NCI-H1092 (cell line): ENCODE measurements around the gene GIPC1.
A peak's percentile ranks its signal among the peaks of the same experiment; 100 is the strongest.
"Not testable (repeated sequence)": the region's sequence is repeated elsewhere in the genome, so short reads cannot be mapped to it uniquely, and the experiment has no call there.

Experiments
- DNase-seq: peaks from one replicate; lab custom pipeline; 2025; lab: John Stamatoyannopoulos, UW

The GIPC1 gene, protein sequence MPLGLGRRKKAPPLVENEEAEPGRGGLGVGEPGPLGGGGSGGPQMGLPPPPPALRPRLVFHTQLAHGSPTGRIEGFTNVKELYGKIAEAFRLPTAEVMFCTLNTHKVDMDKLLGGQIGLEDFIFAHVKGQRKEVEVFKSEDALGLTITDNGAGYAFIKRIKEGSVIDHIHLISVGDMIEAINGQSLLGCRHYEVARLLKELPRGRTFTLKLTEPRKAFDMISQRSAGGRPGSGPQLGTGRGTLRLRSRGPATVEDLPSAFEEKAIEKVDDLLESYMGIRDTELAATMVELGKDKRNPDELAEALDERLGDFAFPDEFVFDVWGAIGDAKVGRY

DNA sequence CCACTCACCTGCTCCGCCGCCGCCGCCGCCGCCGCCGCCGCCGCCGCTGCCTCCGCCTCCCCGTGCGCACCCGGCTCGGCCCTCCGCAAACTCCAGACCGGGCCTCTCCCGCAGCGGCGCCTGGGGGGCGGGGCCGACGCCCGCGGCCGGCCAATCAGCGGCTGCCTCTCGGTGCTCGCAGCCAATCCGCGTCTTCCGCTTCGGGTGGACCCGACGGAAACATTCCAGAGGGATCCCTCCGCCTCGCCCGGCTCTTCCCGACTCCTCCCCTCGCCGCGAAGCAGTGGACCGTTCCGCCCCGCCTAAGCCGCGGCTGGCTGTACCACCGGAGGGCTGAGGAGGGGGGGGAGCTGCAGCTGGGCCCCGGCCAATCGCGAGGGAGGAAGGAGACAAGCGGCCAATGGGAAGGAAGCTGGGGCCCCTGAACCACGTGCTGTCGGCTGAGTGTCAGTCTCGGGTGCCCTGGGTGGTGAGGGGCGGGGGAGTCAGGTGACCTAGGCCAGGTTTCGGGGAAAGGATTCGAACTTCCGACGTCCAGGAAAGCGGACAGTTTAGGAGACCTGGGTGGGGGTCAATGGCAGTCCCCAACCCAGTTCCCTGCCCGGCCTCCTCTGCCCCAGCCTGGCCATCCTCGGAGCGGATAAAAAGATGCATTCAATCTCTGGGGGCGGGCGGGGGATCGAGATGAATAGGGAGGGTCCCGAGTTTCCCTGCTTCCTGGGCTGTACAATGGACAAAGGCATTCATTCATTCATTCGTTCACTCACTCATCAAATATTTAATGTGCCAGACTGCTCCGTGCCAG lies at the start of gene GIPC1:
GIPC1 (minus strand) TSS at position 99 of the 805 bp plus-strand sequence. CDS start 13,151 bp downstream, outside the sequence.
- peak; percentile 97 for DNase-seq

DNA sequence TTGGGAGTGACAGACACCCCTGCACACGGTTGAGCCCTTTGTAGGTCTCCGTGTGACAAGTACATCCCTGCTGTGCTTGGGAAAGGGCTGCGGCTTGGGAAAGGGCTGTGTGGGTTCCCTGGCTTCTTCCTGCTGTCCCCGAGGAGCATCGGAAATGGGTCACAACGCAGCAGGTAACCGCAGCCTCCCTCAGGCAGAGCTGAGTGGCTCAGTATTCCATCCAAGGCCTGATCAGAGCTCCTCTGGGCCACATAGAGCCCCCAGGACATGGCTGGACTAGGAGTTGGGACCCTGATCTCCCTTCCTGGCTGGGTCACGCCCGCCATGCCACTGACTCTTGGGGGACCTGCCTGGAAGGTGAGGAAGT lies 49.8 kb upstream of the GIPC1 start:
- no peak for DNase-seq

DNA sequence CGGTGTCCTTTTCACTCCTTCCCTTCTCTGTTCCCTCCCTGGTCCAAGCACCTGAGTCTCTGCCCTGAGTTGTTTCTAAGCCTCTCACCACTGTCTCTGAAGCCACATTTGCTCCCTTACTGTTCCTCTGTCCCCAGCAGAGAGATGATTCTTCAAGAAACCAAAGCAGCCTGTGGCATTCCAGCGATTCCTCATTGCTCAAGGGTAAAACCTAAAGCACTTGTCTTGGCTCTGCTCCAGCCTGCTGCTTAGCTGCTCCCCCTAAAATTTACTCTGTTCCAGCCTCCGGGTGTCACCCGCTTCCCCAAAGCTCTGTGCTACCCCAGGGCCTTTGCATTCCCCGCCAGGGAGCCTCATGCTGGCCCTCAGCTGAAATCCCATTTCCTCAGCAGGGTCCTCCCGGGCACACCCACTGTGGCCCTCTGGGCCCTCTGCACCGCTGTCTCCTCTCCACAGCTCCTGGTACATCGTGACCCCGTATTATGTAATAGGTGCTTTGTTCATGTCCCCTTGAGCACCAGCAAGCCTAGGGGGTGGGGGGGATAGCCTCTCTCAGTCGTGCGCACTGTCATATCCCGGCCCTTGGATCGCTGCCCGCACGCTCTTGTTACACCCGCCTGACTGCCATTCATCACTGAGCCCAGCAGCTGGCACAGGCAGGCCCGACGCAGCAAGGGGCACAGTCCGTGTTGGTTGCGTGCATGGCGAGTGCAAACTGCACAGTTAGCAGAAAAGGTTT lies 49.2 kb upstream of the GIPC1 start:
- DNase-seq = peak; percentile 94

DNA sequence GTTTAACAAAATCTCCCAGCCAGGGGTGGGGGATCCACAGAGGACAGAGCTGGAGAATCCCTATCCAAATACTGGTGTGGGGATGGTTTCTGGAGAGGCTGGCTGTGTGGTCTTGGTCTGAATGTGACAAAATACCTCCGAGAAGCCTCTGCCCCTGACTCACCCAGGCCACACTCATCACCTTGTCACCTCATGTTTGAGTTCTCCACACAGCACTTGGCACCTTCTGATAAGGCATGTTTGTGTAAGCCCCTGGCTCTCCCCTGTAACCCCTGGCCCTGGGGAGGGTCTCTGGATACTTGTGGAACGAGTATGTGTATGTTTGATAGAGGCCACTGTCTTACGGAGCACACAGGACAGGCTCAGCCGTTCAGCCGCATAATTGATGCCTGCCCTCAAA lies 48.1 kb upstream of the GIPC1 start:
- no peak for DNase-seq

DNA sequence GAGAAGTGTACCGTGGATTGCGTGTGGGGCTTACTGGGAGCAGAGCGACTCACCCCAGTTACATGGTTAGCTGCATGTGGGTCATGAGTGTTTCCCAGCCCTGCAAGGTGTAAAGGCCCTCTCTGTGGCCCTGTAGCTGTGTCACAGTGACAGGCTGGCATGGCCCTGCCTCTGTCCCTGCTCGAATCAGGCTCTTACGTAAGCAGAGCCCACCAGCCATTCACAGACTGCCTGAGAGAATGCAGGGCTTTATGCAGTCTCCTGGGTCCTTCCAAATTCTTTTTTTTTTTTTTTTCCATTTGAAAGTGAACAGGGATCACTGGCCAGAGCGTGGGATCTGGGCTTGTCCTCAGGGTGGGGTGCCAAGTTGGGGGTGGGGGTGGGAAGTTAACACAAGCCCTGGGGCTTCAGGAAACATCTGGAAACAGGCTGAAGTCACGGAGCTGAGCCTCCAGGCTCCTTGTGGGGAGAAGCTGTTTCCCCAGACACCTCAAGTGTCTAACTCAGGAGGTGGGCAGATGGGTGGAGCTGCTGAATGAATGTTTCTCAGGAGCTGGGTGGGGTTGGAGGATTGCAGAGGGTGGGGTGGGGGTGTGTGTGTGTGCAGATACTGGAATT lies 46.9 kb upstream of the GIPC1 start:
- DNase-seq = no peak

DNA sequence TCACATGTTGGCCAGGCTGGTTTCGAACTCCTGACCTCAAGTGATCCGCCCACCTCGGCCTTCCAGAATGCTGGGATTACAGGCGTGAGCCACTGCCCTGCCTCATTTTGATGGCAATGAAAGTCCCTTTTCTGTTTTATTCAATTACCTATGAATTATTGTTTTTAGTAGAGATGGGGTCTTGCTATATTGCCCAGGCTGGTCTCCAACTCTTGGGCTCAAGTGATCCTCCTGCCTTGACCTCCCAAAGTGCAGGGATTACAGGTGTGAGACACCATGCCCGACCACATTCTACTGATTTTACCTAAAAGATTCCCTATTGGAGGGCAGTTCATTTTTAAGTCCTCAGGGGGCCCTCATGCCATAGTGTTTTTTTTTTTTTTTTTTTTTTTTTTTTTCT lies 46.1 kb upstream of the GIPC1 start:
- DNase-seq = not testable (repeated sequence)

DNA sequence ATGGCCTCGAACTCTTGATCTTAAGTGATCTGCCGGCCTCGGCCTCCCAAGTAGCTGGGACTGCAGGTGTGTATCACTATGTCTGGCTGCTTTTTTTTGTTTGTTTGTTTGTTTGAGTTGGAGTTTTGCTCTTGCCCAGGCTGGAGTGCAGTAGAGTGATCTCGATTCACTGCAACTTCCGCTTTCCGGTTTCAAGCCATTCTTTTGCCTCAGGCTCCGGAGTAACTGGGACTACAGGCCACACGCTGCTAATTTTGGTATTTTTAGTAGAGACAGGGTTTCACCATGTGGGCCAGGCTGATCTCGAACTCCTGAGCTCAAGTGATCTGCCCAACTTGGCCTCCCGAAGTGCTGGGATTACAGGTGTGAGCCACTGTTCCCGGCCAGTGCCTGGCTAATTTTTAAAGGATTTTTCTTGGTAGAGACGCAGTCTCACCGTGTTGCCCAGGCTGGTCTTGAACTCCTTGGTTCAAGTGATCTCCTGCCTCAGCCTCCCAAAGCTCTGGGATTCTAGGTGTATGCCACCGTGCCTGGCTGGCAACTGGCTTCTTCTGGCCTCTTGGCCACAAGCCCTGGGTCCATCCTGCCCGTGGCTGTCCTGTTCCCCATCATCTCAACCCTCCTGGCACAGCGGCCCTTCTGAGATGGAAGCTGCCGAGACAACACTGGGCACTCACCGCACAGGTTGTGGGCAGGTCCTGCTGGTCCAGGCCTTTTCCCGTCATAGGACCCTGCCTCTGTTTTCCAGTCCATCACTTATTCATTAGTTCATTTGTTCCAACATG lies 45.0 kb upstream of the GIPC1 start:
- DNase-seq = no peak

DNA sequence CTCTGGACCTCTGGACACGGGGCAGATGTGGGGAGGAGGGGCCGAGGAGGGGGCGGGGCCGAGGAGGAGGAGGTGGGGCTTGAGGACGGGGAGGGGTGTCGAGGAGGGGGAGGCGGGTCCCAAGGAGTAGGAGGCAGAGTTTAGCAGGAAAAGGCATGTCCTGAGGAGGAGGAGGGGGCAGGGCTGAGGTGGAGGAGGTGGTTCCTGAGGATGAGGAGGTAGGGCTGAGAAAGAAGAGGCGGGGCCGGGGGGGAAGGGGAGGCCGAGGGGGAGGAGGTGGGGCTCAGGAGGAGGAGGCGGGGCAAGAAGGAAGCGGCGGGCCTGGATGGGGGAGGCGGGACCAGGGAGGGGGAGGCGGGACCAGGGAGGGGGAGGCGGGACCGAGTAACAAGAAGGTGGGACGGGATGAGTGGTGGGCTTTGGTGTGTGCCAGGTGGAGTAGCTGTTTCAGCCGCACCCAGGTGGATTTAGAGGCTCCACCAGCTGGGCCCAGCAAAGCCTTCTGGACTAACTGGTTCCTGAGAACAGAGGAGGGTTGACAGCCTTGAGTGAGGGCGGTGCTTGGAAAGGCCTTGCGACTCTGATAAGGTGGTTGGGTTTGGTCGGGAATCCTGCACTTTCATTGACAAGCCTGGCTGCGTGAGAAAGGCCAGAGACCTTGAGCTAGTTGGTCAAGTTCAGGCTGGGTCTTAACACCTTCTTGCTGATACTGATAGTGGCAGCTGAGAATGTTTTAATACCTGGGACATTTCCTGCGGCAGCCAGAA lies 41.2 kb upstream of the GIPC1 start:
- no peak for DNase-seq

DNA sequence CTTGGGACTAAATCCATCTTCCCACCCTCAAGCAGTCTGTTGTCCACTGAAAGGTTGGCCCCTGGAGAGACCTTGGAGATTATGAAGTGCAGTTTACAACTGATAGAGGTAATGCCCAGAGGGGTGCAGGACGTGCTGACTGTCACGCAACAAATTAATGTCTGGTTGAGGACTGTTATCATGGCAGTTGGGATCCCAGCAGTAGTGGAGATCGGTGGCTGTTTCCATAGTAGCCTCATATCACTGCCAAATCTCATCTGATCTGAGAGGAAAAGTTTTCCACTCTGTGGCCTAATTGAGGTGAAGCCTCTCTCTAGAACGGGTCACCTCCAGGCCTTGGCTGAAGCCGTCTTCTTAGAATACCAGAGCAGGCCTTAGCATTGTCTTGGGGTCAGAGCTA lies 37.5 kb upstream of the GIPC1 start:
- DNase-seq = no peak

DNA sequence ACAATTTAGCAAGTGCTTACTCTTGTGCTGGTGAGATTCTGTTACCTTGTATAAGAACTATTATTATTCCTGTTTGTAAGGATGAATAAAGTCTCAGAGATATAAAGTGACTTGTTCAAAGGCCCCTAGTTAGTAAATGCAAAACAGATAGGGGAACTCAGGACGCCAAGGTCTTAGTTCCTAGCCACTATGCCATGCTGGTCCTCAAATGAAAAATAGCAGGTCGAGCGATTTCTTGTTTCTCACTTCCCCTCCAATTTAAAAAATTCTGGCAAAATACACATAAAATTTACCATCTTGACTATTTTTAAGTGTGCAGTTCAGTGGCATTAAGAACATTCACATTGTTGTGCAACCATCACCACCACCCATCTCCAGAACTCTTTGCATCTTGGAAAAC lies 34.6 kb upstream of the GIPC1 start:
- no peak for DNase-seq

DNA sequence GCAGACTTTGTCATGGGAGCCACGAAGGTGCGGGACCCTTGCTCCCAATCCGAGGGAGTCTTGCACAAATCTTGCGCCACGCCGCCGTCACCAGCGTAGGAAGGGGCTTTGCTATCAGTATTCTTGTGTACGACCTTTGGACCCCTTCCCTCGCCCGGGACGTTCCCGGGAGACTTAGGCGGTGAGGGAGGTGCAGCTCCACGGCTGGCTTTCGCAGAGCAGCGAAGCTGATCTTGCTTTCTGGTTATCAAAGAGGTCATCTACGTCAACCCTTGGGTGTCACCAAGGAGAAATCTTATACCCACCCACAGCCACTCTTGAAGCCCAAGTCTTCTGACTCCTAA lies 34.0 kb upstream of the GIPC1 start:
- no peak for DNase-seq

DNA sequence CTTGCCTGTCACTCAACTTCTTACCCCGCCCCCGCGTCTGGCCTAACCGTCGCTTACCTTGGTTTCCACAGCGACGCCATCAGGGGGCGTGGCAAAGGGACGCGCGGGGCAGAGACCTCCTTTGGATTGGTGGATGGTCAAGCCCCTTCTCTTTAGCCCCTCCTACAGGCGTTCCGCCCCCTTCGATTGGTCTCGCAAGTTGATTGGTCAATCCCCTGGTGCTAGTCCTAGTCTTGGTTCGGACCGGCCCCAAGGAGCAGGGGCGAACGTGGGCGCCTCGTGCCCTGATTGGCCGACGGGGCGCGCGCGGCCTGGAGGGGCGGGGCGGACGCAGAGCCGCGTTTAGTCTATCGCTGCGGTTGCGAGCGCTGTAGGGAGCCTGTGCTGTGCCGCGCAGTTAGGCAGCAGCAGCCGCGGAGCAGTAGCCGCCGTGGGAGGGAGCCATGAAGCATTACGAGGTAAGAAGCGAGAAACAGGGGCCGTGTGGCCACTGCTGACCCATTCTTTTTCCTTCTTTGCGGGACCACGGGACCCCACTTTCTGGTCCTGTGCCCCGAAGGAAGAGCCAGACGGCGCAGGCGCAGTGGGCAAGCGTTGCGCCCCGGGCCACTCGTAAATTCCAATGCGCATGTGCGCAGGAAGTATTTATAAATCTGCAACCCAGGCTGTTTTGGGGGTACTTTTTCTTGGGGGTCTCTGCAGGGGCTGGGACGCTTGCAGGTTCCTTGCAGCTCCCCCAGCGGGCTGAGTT lies 33.5 kb upstream of the GIPC1 start, which contains the start of gene TECR:
TECR (plus strand) TSS at position 341 of the 751 bp plus-strand sequence; CDS start at position 444, 103 bp downstream.
- DNase-seq = peak; percentile 100

DNA sequence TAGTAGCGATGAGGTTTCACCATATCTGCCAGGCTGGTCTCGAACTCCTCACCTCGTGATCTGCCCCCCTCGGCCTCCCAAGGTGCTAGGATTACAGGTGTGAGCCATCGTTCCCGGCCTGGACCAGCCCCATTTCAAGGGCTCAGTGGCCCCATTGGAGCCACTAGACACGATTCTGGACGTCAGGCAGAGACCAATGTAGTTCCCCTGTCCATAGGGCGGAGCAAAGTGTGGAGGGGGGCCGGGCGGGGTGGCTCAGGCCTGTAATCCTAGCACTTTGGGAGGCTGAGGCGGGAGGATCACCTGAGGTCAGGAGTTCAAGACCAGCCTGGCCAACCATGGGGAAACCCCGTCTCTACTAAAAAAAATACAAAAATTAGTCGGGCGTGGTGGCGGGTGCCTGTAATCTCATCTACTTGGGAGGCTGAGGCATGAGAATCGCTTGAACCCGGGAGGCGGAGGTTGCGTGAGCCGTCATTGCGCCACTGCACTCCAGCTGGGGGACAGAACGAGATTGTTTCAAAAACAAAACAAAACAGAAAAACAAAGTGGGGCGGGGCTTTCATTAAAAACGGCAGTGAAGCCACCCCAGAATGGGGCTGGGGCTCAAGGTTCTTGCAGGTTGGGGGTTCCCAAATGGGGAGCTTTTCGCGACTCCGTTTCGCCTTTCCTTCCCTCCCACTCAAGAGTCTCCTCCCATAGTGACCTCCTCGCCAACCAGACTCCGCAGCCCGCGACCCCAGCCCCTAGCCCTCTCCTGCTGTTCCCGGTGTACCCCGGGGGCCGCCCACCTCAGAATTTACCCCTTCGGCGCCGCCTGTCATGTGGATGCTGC lies 32.7 kb upstream of the GIPC1 start:
- no peak for DNase-seq

DNA sequence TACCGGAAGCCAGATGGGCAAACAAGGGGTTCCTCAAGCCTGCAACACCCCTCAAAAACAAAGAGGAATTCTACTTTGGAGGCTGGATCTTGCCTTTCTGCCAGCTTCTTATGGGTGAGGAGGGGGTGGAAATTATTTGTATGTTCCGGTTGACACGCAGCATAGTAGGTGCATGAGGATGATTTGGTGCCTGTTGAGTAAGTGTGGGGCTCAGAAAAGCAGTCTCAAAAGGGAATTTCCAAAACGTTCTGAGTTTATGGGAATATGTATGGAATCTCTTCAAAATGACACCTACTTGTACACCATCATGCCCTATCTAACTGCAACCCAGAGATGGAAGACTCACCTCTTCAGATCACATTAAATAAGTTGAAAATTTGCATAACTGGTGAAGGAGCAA lies 30.5 kb upstream of the GIPC1 start:
- no peak for DNase-seq

DNA sequence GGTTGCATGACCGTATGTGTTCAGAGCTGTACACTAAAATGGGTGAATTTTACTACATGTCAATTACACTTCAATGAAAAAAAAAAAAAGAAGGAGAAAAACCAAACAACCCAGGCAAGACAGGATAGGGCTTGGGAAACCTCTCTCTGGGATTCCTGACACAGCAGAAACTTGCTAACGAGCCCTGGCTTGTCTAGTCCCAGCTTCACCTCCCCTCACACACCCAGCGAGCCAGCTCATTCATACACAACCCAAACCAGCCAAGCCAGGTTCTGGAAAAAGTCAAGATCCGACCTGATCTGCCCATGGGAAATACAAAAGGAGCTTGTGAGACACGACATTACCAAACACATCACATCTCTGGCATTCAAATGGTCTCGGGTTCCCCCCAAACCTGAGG lies 29.8 kb upstream of the GIPC1 start:
- no peak for DNase-seq

DNA sequence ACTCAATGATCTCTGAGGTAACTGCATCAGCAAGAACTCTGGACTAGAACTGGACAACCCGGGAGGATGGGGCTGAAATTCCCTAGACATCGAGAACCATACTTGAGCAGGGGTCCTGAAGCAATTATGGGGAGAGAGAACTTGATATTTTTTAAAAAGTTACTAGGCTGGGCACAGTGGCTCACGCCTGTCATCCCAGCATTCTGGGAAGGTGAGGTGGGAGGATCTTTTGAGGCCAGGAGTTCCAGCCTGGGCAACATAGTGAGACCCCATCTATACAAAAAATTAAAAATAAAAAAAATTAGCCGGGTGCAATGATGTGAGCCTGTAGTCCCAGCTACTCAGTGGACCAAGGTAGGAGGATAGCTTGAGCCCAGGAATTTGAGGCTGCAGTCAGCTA lies 24.6 kb upstream of the GIPC1 start:
- DNase-seq = no peak

DNA sequence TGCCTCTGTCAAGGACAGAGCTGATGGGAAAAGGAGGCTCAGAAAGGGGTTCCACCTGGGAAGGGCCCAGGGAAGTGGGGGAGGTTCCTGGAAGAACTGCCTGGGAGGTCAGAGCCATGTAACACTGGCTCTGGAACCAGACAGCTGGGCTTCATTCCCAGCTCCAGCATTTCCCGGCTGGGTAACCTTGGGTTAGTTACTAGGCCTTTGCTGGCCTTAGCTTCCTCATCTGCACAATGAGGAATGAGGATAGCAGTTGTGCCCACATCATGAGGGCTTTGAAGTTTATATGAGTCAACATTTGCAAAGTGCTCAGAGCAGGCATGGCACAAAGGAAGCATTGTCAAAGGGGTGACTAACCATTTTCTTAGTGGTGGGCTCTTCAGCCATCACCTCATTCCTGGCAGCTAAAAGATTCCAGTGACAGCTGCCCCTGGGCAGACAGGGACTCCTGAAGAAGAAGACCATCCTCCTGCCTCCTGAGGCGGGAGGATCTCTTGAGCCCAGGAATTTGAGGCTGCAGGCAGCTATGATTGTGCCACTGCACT lies 24.0 kb upstream of the GIPC1 start:
- DNase-seq = no peak

DNA sequence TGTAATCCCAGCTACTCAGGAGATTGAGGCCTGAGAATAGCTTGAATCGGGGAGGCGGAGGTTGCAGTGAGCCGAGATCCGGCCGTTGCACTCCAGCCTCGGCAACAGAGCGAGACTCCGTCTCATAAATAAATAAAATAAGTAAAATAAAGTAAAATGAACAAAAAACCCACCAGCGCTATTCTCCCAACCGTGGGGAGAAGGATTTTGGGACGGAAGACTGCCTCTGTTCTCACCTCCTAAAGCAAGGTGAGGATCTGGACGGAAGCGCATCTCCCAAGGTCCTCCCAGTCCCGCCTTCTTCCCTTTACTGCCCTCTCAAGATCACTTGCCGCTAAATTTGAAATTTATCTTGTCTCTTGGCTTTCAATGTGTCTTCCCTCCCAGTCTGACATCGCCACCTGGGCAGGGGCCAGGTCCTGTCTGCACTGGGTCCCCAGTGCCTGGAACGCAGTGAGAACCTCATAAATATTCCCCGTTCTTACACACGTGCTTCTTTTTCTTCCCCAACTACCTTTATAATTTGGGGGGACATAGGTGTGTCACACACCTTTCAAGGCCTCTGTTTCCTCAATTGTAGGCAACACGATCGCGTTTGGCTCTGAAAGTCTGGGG lies 23.4 kb upstream of the GIPC1 start:
- DNase-seq = no peak
